HCT116 (cell line): ENCODE measurements around the gene SUMO3. TPM values are rescaled to one million over a fixed set of nuclear protein-coding genes. Genes with fewer than 3 reads are reported as not detected.

Experiments used
- ATAC-seq: fragments of 200-7000 bp; cut with Tn5 transposase; 2 replicates; pipeline ENCODE4 v1.9.1; 2020; ENCODE audit warnings: mild to moderate bottlenecking, moderate library complexity
- BruUV-seq: library from RNA; stranded (reverse); fragments of 400-500 nt; replicated peaks from 2 replicates; lab custom pipeline; 2021; lab: Mats Ljungman, UMichigan
- CTCF ChIA-PET: fragments of 300-600 bp; sonication (Branson Sonifier 250); formaldehyde crosslinking; loops from one replicate; lab custom pipeline; 2021; ENCODE audit warnings: antibody characterized with exemption; lab: Charles Lee
- POLR2A ChIA-PET: fragments of 300-600, 350-600 bp; sonication (Branson Sonifier 250); formaldehyde crosslinking; loops from one replicate; lab custom pipeline; 2021; ENCODE audit warnings: antibody characterized with exemption; lab: Charles Lee
- RAD21 ChIA-PET, 2 experiments: fragments of 300-600 bp; sonication (Branson Sonifier 250); formaldehyde crosslinking; loops; one replicate each; lab custom pipeline; 2023; ENCODE audit warnings: low total read pairs in 2 of 2; ENCODE audit not compliant: uncharacterized antibody in 2 of 2, unreplicated experiment in 2 of 2, low non-redundant PET in 1 of 2; lab: Charles Lee
- DNase-seq: peaks from one replicate; pipeline ENCODE4 v3.0.0-alpha.2; 2010; ENCODE audit warnings: low read depth, low spot score
- H2AFZ ChIP-seq: fragments of 200-600 bp; shearing (Covaris generic), sonication (generic); 2 replicates; pipeline ENCODE4 v1.6.1; 2017; ENCODE audit warnings: low read depth, mixed run types, mixed read lengths, antibody characterized with exemption, low read length; ENCODE audit not compliant: poor library complexity, severe bottlenecking
- H3K27ac ChIP-seq: 2 replicates; pipeline ENCODE4 v1.5.1; 2012; ENCODE audit warnings: low read depth, low read length
- H3K27me3 ChIP-seq: fragments of 200-600 bp; sonication (generic); 2 replicates; pipeline ENCODE4 v1.6.1; 2016; ENCODE audit warnings: mixed run types, low read length, mixed read lengths; ENCODE audit not compliant: insufficient read depth
- H3K36me3 ChIP-seq, 2 experiments: fragments of 200-500 bp in 1 of 2; fragments of 200-600 bp in 1 of 2; sonication (Bioruptor generic) in 1 of 2; sonication (generic) in 1 of 2; 2 replicates each; pipeline versions ENCODE4 v1.5.1 to v1.6.1; 2014 to 2016; ENCODE audit warnings: low read length in 2 of 2, inconsistent platforms in 1 of 2, mixed read lengths in 1 of 2, mixed run types in 1 of 2; ENCODE audit not compliant: insufficient read depth in 2 of 2, control insufficient read depth in 1 of 2
- H3K4me1 ChIP-seq, 2 experiments: fragments of 200-600 bp in 1 of 2; sonication (generic) in 1 of 2; 2 replicates each; pipeline versions ENCODE4 v1.5.1 to v1.6.1; 2012 to 2017; ENCODE audit warnings: low read length in 2 of 2, inconsistent platforms in 1 of 2, mild to moderate bottlenecking in 1 of 2, mixed read lengths in 1 of 2, mixed run types in 1 of 2, moderate library complexity in 1 of 2; ENCODE audit not compliant: insufficient read depth in 2 of 2, control insufficient read depth in 1 of 2
- H3K4me2 ChIP-seq: fragments of 200-600 bp; sonication (generic); 2 replicates; pipeline ENCODE4 v1.6.1; 2017; ENCODE audit warnings: mixed run types, low read length, mixed read lengths
- H3K4me3 ChIP-seq, 2 experiments: fragments of 200-600 bp in 1 of 2; sonication (generic) in 1 of 2; replicated peaks in 1 of 2; 2 replicates each; pipeline ENCODE4 v1.5.1; 2011 to 2016; ENCODE audit warnings: low read length in 2 of 2, control low read depth in 1 of 2, low read depth in 1 of 2, mild to moderate bottlenecking in 1 of 2, mixed read lengths in 1 of 2, mixed run types in 1 of 2
- H3K79me2 ChIP-seq: fragments of 200-600 bp; sonication (generic); 2 replicates; pipeline ENCODE4 v1.6.1; 2017; ENCODE audit warnings: mild to moderate bottlenecking, mixed run types, low read length, moderate library complexity, mixed read lengths; ENCODE audit not compliant: insufficient read depth
- H3K9ac ChIP-seq: fragments of 200-600 bp; sonication (generic); 2 replicates; pipeline ENCODE4 v1.6.1; 2016; ENCODE audit warnings: low read length, mixed read lengths
- H3K9me2 ChIP-seq: fragments of 200-600 bp; sonication (generic), shearing (Covaris generic); 2 replicates; pipeline ENCODE4 v1.6.1; 2017; ENCODE audit warnings: mixed run types, mild to moderate bottlenecking, moderate library complexity; ENCODE audit not compliant: insufficient read depth
- H3K9me3 ChIP-seq, 2 experiments: fragments of 200-500 bp in 1 of 2; fragments of 200-600 bp in 1 of 2; sonication (Bioruptor generic) in 1 of 2; sonication (generic) in 1 of 2; 2 replicates each; pipeline ENCODE4 v1.6.1; 2014 to 2017; ENCODE audit warnings: low read length in 2 of 2, mixed read lengths in 2 of 2, inconsistent platforms in 1 of 2, low read depth in 1 of 2, mild to moderate bottlenecking in 1 of 2, mixed run types in 1 of 2, moderate library complexity in 1 of 2; ENCODE audit not compliant: control insufficient read depth in 1 of 2, insufficient read depth in 1 of 2
- H4K20me1 ChIP-seq: fragments of 200-600 bp; sonication (generic), shearing (Covaris generic); 2 replicates; pipeline ENCODE4 v1.6.1; 2017; ENCODE audit warnings: mixed run types, mild to moderate bottlenecking, moderate library complexity; ENCODE audit not compliant: insufficient read depth
- CBX3 ChIP-seq: IDR thresholded peaks from 2 replicates; pipeline ENCODE4 v1.6.1; 2012; ENCODE audit warnings: low read depth
- EGR1 ChIP-seq: IDR thresholded peaks from 2 replicates; pipeline ENCODE4 v1.6.1; 2012; ENCODE audit warnings: low read depth
- ELF1 ChIP-seq: IDR thresholded peaks from 2 replicates; pipeline ENCODE4 v1.6.1; 2012; ENCODE audit warnings: low read depth, borderline replicate concordance
- EZH2phosphoT487 ChIP-seq: fragments of 200-600 bp; IDR thresholded peaks from 2 replicates; pipeline ENCODE4 v1.6.1; 2018; ENCODE audit warnings: antibody characterized with exemption, borderline replicate concordance
- POLR2AphosphoS5 ChIP-seq: IDR thresholded peaks from 2 replicates; pipeline ENCODE4 v1.6.1; 2011; ENCODE audit warnings: mild to moderate bottlenecking, low read depth, low read length, moderate library complexity
- TCF7L2 ChIP-seq: IDR thresholded peaks from 2 replicates; pipeline ENCODE4 v1.7.0; 2011; ENCODE audit warnings: borderline replicate concordance, inconsistent platforms; ENCODE audit not compliant: insufficient read depth, insufficient read length; ENCODE audit errors: extremely low read depth
- YY1 ChIP-seq: IDR thresholded peaks from 2 replicates; pipeline ENCODE4 v1.6.1; 2011; ENCODE audit warnings: low read length, low read depth, moderate library complexity, mild to moderate bottlenecking; ENCODE audit not compliant: insufficient replicate concordance; ENCODE audit errors: extremely low read depth
- ZNF274 ChIP-seq: fragments of 200-500 bp; sonication (Bioruptor generic); IDR thresholded peaks from 2 replicates; pipeline ENCODE4 v1.6.1; 2014; ENCODE audit warnings: mild to moderate bottlenecking, low read depth, low read length, inconsistent platforms
- intact Hi-C: fragments of 100-400 bp; cut with micrococcal nuclease; formaldehyde crosslinking; loops from 2 replicates; pipeline ENCODE4 v1.10.0; 2022
- total RNA-seq: library from RNA; stranded (reverse); gene quantifications from one replicate; pipeline ENCODE4 v1.2.1, GENCODE V29; 2021; ENCODE audit not compliant: unreplicated experiment
- TF ChIP-seq, protein P1 (sequence below): IDR thresholded peaks from 2 replicates; pipeline ENCODE4 v1.6.1; 2011; ENCODE audit warnings: mild to moderate bottlenecking, low read length, moderate library complexity; ENCODE audit not compliant: insufficient replicate concordance; ENCODE audit errors: extremely low read depth
- TF ChIP-seq, protein P2 (sequence below): IDR thresholded peaks from 2 replicates; pipeline ENCODE4 v1.6.1; 2012
- TF ChIP-seq, protein P3 (sequence below), 3 experiments: fragments of 200-600 bp in 1 of 3; sonication (generic) in 1 of 3; IDR thresholded peaks in 2 of 3; conservative IDR thresholded peaks in 1 of 3; 2 replicates each; pipeline ENCODE4 v1.5.1; 2012 to 2017; ENCODE audit warnings: low read depth in 2 of 3, low read length in 2 of 3, antibody characterized with exemption in 1 of 3, borderline replicate concordance in 1 of 3, control low read depth in 1 of 3, mild to moderate bottlenecking in 1 of 3, mixed read lengths in 1 of 3, mixed run types in 1 of 3, moderate library complexity in 1 of 3; ENCODE audit not compliant: insufficient read depth in 1 of 3

The SUMO3 gene
- total RNA-seq, 1 experiment from 2014 or later: 31.5 TPM

DNA sequence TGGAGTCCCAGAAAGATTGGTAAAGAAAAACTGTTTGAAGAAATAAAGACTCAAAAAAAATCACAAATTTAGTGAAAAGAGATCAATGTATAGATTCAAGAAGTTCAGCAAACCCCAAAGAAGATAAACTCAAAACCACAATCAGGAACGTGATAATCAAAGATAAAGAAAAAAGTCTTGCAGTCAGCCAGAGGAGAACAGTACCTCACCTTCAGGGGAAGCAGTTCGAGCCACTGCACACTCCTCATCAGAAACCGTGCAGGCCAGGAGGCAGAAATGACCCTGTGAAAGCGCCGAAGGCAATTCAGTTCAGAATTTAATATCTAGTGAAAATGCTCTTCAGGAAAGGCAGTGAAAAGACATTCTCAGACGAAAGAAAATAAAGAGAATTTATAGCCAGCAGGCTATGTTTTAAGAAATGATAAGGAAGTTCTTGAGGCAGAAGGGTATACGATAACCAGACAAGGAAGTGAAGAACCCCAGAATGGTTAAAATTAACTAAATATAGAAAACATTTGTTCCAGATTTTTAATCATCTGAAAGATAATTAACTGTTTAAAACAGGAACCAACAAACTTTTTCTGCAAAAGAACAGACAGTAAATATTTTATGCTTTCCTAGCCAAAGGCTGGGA, 13.5 kb upstream of the SUMO3 start:
- ChIA-PET POLR2A (no interaction called here), CTCF (no interaction called here), RAD21 (no interaction called here)
- Histone ChIP-seq H3K9me2 (no peaks in the 10 kb centered on the region), H3K4me1 (no peaks in the 10 kb centered on the region; a peak in 1 of 4 replicates), H3K9ac (no peak overlapping the region), H4K20me1 (no peaks in the 10 kb centered on the region), H3K4me3 (no peak overlapping the region), H3K27ac (no peak overlapping the region), H3K36me3 (no peaks in the 10 kb centered on the region), H3K9me3 (peaks cover 20 to 21% of the 10 kb centered on the region in 2 experiments; a peak in 3 of 4 replicates), H2AFZ (no peak overlapping the region), H3K4me2 (no peak overlapping the region), H3K27me3 (no peaks in the 10 kb centered on the region), H3K79me2 (no peaks in the 10 kb centered on the region)
- TF ChIP-seq EZH2phosphoT487: no peak
- TF ChIP-seq, protein P1, sequence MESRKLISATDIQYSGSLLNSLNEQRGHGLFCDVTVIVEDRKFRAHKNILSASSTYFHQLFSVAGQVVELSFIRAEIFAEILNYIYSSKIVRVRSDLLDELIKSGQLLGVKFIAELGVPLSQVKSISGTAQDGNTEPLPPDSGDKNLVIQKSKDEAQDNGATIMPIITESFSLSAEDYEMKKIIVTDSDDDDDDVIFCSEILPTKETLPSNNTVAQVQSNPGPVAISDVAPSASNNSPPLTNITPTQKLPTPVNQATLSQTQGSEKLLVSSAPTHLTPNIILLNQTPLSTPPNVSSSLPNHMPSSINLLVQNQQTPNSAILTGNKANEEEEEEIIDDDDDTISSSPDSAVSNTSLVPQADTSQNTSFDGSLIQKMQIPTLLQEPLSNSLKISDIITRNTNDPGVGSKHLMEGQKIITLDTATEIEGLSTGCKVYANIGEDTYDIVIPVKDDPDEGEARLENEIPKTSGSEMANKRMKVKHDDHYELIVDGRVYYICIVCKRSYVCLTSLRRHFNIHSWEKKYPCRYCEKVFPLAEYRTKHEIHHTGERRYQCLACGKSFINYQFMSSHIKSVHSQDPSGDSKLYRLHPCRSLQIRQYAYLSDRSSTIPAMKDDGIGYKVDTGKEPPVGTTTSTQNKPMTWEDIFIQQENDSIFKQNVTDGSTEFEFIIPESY: no peak
- TF ChIP-seq CBX3: no peak
- TF ChIP-seq ELF1: no peak
- intact Hi-C loops: no loop called here
- DNase-seq (no peak), ATAC-seq (no peak)
- BruUV-seq: no TSS peak

DNA sequence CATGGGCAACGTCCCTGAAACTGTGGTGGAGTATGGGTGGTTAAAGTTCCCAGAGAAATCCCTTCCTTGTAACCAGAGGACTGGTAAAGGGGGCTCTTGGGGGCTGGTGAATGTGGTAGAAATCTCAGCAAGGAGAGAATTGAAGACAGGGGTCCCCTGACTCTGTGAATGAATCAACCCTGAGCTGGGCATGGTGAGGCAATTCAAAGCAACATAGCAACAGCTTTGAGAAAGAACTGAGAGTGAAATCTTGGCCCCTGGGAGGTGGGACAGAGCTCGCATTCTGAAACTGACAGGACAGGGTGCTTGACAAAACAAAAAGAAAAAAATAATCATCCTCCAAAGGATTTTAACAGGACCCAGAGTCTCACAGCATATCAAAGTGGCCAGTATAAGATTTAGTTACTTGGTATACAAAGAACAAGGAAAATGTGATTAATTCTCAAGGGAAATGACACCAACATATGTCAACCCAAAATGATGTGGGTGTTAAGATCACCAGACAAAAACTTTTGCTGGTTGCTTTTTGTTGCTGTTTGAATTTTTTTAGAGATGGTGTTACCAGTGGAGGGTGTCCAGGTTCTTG, 11.7 kb upstream of the SUMO3 start:
- CTCF ChIA-PET: no interaction called here
- no peaks in the 10 kb centered on the region for H4K20me1 ChIP-seq
- DNase-seq (no peak), ATAC-seq (no peak)
- no peak overlapping the region for H3K9ac ChIP-seq
- no peaks in the 10 kb centered on the region for H3K36me3 ChIP-seq
- no peak overlapping the region for H3K4me2 ChIP-seq
- H3K4me1 ChIP-seq: no peaks in the 10 kb centered on the region
- H2AFZ ChIP-seq: no peak overlapping the region
- H3K4me3 ChIP-seq: no peak overlapping the region
- H3K9me3 ChIP-seq: peaks cover 20 to 21% of the 10 kb centered on the region in 2 experiments; a peak in 3 of 4 replicates
- RAD21 ChIA-PET: no interaction called here
- POLR2A ChIA-PET: no interaction called here
- H3K27ac ChIP-seq: no peak overlapping the region
- no peaks in the 10 kb centered on the region for H3K79me2 ChIP-seq
- BruUV-seq: no TSS peak
- intact Hi-C loops: no loop called here
- no peaks in the 10 kb centered on the region for H3K27me3 ChIP-seq
- no peaks in the 10 kb centered on the region for H3K9me2 ChIP-seq
- TF ChIP-seq ZNF274: no peak
- TF ChIP-seq TCF7L2: no peak
- TF ChIP-seq YY1: no peak
- no peak for TF ChIP-seq EZH2phosphoT487
- TF ChIP-seq, protein P2, sequence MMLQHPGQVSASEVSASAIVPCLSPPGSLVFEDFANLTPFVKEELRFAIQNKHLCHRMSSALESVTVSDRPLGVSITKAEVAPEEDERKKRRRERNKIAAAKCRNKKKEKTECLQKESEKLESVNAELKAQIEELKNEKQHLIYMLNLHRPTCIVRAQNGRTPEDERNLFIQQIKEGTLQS: no peak
- TF ChIP-seq POLR2AphosphoS5: no peak
- TF ChIP-seq, protein P3, sequence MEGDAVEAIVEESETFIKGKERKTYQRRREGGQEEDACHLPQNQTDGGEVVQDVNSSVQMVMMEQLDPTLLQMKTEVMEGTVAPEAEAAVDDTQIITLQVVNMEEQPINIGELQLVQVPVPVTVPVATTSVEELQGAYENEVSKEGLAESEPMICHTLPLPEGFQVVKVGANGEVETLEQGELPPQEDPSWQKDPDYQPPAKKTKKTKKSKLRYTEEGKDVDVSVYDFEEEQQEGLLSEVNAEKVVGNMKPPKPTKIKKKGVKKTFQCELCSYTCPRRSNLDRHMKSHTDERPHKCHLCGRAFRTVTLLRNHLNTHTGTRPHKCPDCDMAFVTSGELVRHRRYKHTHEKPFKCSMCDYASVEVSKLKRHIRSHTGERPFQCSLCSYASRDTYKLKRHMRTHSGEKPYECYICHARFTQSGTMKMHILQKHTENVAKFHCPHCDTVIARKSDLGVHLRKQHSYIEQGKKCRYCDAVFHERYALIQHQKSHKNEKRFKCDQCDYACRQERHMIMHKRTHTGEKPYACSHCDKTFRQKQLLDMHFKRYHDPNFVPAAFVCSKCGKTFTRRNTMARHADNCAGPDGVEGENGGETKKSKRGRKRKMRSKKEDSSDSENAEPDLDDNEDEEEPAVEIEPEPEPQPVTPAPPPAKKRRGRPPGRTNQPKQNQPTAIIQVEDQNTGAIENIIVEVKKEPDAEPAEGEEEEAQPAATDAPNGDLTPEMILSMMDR (IDR thresholded peaks at IDR 0.05 in 2 of 3, conservative IDR thresholded peaks at IDR 0.05 in 1 of 3; ENCODE audit: borderline replicate concordance in 1 of 3, insufficient read depth in 1 of 3, low read depth in 2 of 3, low read length in 2 of 3): no peak
- no peak for TF ChIP-seq EGR1
